ENCODE measurements around the gene GIGYF1. TPM values are rescaled to one million over a fixed set of nuclear protein-coding genes. Genes with fewer than 3 reads are reported as not detected.
"Not testable (repeated sequence)": the region's sequence is repeated elsewhere in the genome, so short reads cannot be mapped to it uniquely, and the experiment has no call there.

GIGYF1 gene
- total RNA-seq, 2 experiments from 2014 or later: 32.8 to 37.8 TPM

DNA sequence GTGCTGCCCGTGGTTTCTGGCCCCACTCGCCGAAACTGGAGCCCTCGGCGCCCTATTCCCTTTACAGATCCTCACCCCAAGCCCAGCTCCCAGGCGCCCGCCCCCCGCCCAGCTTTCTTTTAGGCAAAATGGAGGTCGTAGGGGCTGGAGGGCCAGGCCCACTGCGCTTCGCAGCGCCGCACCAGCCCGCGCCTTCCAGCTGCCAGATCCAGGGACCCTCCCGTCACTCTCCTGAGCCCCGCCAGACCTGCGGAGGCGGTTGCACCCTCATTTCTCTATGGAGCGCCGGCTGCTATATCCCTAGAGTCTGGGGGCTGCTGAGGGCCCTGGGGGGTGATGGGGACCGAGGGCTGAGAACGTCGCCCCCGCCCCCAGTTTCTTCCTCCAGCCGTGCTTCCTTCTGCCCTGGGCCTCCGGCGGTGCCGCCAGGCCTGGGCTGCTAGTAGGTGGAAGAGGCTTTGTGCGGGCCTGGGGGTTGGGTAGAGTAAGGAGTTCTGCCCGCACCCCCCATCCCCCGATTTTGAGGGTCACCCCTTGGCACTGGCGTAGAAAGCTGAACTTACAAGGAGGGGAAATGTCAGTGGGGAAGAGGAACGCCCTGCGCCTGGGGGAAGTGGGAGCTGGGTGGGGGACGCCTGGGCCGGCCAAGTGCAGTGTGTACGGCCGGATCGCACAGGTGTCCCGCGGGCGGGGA lies 19.5 kb downstream of the GIGYF1 start:
- peak; percentile 33 for DNase-seq
- H3K4me1 Mint-ChIP-seq (ENCODE audit: low read depth): peaks cover 19% of the 10 kb centered on the region
- H3K27ac Mint-ChIP-seq: peak overlapping the region; percentile 93
- peak overlapping the region; percentile 97 for H3K4me3 Mint-ChIP-seq
- intact Hi-C loops (cut with micrococcal nuclease): loop anchor here (1.0 to 5.0 kb wide), 6 partner anchors 8 to 197 kb away; partner anchors contain the start of genes FBXO24, LRCH4, MOSPD3 and TSC22D4
- H3K9me3 Mint-ChIP-seq: no peaks in the 10 kb centered on the region
- CTCF ChIA-PET: interaction anchor here (0.9 kb wide), 1 partner anchor 30 kb away, joined by 3 read pairs; no protein-coding TSS in a partner anchor
- H3K27me3 Mint-ChIP-seq (ENCODE audit: low read depth): no peaks in the 10 kb centered on the region
- peaks cover 15% of the 10 kb centered on the region for H3K36me3 Mint-ChIP-seq (ENCODE audit: low read depth)

DNA sequence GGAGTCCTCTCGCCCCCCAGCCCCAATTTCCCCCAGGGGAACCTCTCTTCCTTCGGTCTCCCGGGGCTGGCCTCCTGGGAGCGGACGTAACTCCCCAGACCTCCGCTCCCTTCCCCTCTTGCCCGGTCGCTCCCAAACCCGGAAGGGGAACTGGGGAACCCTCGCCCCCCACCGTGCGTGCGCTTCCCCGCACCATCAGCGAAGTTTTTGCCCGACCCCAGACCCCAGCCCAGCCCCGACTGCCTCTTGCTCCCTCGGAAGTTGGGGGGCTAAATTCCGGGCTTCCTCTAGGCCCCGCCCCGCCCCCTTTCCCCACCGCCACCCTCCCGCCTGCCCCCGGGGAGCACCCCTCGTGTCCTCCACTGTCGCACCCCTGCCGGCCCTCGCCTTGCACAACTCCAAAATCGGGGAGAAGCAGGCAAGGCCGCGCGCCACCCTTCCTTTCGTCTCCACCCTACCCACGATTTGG lies 20.1 kb downstream of the GIGYF1 start:
- Mint-ChIP-seq H3K4me1 (ENCODE audit: low read depth) (peaks cover 18% of the 10 kb centered on the region), H3K36me3 (ENCODE audit: low read depth) (peaks cover 15% of the 10 kb centered on the region), H3K27ac (peak overlapping the region; percentile 93), H3K9me3 (no peaks in the 10 kb centered on the region), H3K27me3 (ENCODE audit: low read depth) (no peaks in the 10 kb centered on the region), H3K4me3 (peak overlapping the region; percentile 97)
- CTCF ChIA-PET: no interaction called here
- DNase-seq: peak; percentile 48
- intact Hi-C loops (cut with micrococcal nuclease): loop anchor here (1.0 to 2.0 kb wide), 4 partner anchors 8 to 246 kb away; partner anchors contain the start of genes MOSPD3 and ZCWPW1

DNA sequence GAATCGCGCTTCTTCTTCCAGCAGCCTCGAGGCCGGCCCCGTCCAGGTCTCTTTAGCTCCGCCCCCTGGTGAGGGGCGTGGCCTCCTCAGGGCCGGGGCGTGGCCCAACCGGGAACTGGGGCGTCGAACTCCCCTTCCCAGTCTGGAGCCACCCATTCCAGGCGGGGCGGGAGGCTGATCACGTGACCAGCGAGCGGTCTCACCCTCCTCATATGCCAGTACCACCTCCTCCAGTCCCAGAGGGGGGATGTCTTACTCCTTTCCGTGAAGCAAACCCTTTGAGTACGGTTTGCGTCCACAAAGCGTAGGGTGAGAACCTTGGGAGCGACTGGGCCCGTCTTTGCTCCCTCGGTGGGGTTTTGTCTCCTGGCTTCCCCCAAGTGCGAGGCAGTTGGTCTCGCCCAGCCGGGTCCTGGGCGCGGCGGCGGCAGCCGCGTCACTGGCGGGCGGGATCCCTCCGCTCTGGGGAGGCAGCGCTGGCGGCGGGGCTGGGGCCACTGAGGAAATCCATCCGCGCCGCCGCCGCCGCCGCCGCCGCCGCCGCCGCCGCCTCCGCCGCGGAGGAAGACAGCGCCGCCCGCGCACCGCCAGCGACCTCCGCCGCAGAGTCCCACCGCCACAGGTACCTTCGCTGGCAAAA lies 20.6 kb downstream of the GIGYF1 start, which contains the start of gene GNB2:
TSS of gene GNB2 (plus strand) at position 439 of the 640 bp plus-strand sequence. CDS start 2,526 bp downstream, outside the sequence.
- intact Hi-C loops (cut with micrococcal nuclease): loop anchor here (1.0 kb wide), 1 partner anchor 245 kb away; the partner anchor contains the start of gene ZCWPW1
- peaks cover 17% of the 10 kb centered on the region for H3K4me1 Mint-ChIP-seq (ENCODE audit: low read depth)

DNA sequence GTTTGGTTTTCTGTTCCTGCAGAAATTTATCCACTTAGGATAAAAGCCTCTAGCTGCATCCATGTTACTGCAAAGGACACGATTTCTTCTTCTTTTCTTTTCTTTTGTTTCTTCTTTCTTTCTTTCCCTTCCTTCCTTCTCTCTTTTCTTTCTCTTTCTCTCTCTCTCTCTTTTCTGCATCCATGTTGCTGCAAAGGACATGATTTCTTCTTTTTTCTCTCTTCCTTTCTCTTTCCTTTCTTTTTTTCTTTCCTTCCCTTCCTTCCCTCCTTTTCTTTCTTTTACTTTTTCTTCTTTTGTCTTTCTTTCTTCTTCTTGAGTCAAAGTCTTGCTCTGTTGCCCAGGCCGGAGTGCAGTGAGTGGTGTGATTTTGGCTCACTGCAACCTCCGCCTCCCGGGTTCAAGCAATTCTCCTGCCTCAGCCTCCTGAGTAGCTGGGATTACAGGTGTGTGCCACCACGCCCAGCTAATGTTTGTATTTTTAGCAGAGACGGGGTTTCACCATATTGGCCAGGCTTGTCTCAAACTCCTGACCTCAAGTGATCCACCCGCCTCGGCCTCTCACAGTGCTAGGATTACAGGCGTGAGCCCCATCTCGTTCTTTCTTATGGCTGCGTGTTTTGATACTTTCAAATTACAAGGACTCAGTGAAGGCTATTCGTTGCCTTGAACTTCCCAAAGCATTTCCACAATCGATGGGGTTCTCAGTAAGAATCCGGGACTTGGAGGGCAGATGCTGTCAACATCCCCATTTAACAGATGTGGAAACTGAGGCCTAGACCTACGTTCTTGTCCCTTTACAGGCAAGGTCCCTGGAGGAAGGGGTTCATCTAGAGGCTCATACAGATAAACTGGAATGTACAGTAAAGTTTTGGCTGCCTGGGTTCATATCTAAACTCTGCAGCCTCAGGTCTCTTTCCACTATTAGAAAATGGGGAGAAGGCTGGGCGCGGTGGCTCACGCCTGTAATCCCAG lies 22.4 kb downstream of the GIGYF1 start:
- intact Hi-C loops (cut with micrococcal nuclease): no loop called here
- peaks cover 10% of the 10 kb centered on the region for H3K4me1 Mint-ChIP-seq (ENCODE audit: low read depth)
- no peak for DNase-seq
- no peaks in the 10 kb centered on the region for H3K27me3 Mint-ChIP-seq (ENCODE audit: low read depth)
- no peak overlapping the region for H3K4me3 Mint-ChIP-seq
- no peaks in the 10 kb centered on the region for H3K9me3 Mint-ChIP-seq
- H3K27ac Mint-ChIP-seq: no peak overlapping the region
- H3K36me3 Mint-ChIP-seq (ENCODE audit: low read depth): peaks cover 7% of the 10 kb centered on the region
- CTCF ChIA-PET: no interaction called here

More for the DNA sequence above, 20.6 kb downstream of the GIGYF1 start, which contains the start of gene GNB2:
- DNase-seq: peak; percentile 100
- peak within 1 kb of the TSS; percentile 95 for H3K27ac Mint-ChIP-seq
- peak within 1 kb of the TSS; percentile 97 for H3K4me3 Mint-ChIP-seq
- peaks cover 13% of the 10 kb centered on the region for H3K36me3 Mint-ChIP-seq (ENCODE audit: low read depth)
- no peaks in the 10 kb centered on the region for H3K9me3 Mint-ChIP-seq
- CTCF ChIA-PET: interaction anchor here (0.6 to 1.0 kb wide), 4 partner anchors 18 to 92 kb away, joined by 3 to 5 read pairs (median 3); no protein-coding TSS in a partner anchor
- H3K27me3 Mint-ChIP-seq (ENCODE audit: low read depth): no peaks in the 10 kb centered on the region

DNA sequence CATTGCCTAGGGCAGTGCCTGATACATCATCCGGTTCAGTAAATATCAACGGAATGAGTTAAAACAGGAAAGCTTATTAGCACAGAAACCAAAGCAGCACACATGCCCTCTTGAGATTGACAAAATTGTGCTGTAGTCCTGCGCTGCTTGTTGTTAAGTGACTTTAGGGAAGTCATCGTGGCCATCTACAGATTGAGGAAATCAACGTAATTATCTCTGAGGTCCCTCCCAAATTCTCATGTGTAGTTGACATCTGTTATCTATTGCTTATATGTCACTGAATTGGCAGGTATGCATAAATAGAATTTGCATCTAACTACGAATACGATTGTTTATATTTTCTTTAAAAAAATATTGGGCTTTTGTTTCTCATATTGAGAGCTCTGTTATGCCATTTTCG lies 24.0 kb downstream of the GIGYF1 start:
- Mint-ChIP-seq H3K27me3 (ENCODE audit: low read depth) (no peaks in the 10 kb centered on the region), H3K4me1 (ENCODE audit: low read depth) (peaks cover 6% of the 10 kb centered on the region), H3K9me3 (no peaks in the 10 kb centered on the region), H3K36me3 (ENCODE audit: low read depth) (peaks cover 3% of the 10 kb centered on the region), H3K27ac (no peak overlapping the region), H3K4me3 (no peak overlapping the region)
- CTCF ChIA-PET: interaction anchor here (0.6 kb wide), 1 partner anchor 35 kb away, joined by 8 read pairs; no protein-coding TSS in a partner anchor
- DNase-seq: no peak
- intact Hi-C loops (cut with micrococcal nuclease): no loop called here

GRCh38 chr7:100669106-100669505 lies 24.9 kb downstream of the GIGYF1 start:
- CTCF ChIA-PET: interaction anchor here (0.7 to 0.9 kb wide), 2 partner anchors 14 to 18 kb away, joined by 3 read pairs; no protein-coding TSS in a partner anchor
- H3K27ac Mint-ChIP-seq; intact Hi-C loops (cut with micrococcal nuclease); H3K4me3 Mint-ChIP-seq; DNase-seq; H3K27me3 Mint-ChIP-seq (ENCODE audit: low read depth); H3K36me3 Mint-ChIP-seq (ENCODE audit: low read depth); H3K9me3 Mint-ChIP-seq; H3K4me1 Mint-ChIP-seq (ENCODE audit: low read depth): not testable (repeated sequence)

DNA sequence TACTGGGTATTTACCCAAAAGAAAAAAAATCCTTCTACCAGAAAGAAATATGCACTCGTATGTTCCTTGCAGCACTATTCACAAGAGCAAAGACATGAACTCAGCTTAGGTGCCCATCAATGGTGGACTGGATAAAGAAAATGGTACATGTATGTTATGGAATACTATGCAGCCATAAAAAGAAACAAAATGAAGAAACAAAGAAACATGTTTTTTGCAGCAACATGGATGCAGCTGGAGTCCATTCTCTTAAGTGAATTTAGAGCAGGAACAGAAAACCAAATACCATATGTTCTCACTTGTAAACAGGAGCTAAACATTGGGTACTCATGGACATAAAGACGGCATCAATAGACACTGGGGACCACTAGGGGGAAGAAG lies 26.0 kb downstream of the GIGYF1 start:
- Mint-ChIP-seq H3K4me3 (no peak overlapping the region), H3K27ac (no peak overlapping the region), H3K36me3 (ENCODE audit: low read depth) (no peaks in the 10 kb centered on the region), H3K4me1 (ENCODE audit: low read depth) (peaks cover 4% of the 10 kb centered on the region), H3K9me3 (no peaks in the 10 kb centered on the region), H3K27me3 (ENCODE audit: low read depth) (no peaks in the 10 kb centered on the region)
- no peak for DNase-seq
- intact Hi-C loops (cut with micrococcal nuclease): no loop called here
- CTCF ChIA-PET: no interaction called here

GRCh38 chr7:100667331-100668068 lies 26.6 kb downstream of the GIGYF1 start:
- Mint-ChIP-seq H3K9me3 (no peaks in the 10 kb centered on the region), H3K4me1 (ENCODE audit: low read depth) (peaks cover under 1% of the 10 kb centered on the region), H3K27me3 (ENCODE audit: low read depth) (no peaks in the 10 kb centered on the region), H3K36me3 (ENCODE audit: low read depth) (no peaks in the 10 kb centered on the region), H3K27ac (no peak overlapping the region), H3K4me3 (no peak overlapping the region)
- CTCF ChIA-PET: no interaction called here
- intact Hi-C loops (cut with micrococcal nuclease): no loop called here
- no peak for DNase-seq

DNA sequence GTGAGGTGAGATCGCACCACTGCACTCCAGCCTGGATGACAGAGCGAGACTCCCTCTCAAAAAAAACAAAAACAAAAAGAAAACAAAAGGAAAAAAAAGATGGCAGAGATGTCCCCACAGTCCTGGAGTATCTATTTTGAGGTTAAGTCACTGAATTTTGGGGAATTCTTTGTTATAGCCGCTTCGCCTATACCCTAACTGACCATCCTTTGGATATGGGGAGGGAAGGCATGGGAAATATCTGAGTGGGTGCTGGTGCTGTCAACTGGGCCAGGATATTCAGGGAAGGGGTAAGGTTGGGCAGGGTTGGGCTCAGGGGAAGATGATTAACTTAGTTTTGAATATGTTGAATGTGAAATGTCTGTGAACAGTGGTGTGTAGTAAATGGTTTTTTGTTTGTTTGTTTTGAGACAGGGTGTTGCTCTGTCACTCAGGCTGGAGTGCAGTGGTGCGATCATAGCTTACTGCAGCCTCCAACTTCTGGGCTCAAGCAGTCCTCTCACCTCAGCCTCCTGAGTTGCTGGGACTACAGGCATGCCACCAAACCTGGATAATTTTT lies 28.8 kb downstream of the GIGYF1 start:
- no peaks in the 10 kb centered on the region for H3K9me3 Mint-ChIP-seq
- intact Hi-C loops (cut with micrococcal nuclease): no loop called here
- H3K4me1 Mint-ChIP-seq (ENCODE audit: low read depth): no peaks in the 10 kb centered on the region
- DNase-seq: no peak
- H3K4me3 Mint-ChIP-seq: no peak overlapping the region
- H3K27me3 Mint-ChIP-seq (ENCODE audit: low read depth): no peaks in the 10 kb centered on the region
- CTCF ChIA-PET: interaction anchor here (1.4 to 1.5 kb wide), 2 partner anchors 27 to 33 kb away, joined by 3 to 5 read pairs; no protein-coding TSS in a partner anchor
- no peaks in the 10 kb centered on the region for H3K36me3 Mint-ChIP-seq (ENCODE audit: low read depth)
- no peak overlapping the region for H3K27ac Mint-ChIP-seq

- H3K27me3 Mint-ChIP-seq (ENCODE audit: low read depth); H3K4me3 Mint-ChIP-seq; intact Hi-C loops (cut with micrococcal nuclease); H3K36me3 Mint-ChIP-seq (ENCODE audit: low read depth); CTCF ChIA-PET; H3K4me1 Mint-ChIP-seq (ENCODE audit: low read depth); H3K9me3 Mint-ChIP-seq; H3K27ac Mint-ChIP-seq; DNase-seq: not testable (repeated sequence)
Observed at GRCh38 chr7:100662194-100662776, 31.8 kb downstream of the GIGYF1 start.
